SJSA1 (cell line): ENCODE results near the gene SELENOP. TPM values are rescaled to one million over a fixed set of nuclear protein-coding genes. Genes with fewer than 3 reads are reported as not detected.

Experiments used
- DNase-seq, 2 experiments: peaks; one replicate each; pipeline ENCODE4 v3.0.0-alpha.2; 2015 to 2020; ENCODE audit warnings: low spot score in 2 of 2, low read depth in 1 of 2
- H3K27ac ChIP-seq: fragments of 250-450 bp; sonication (Bioruptor Pico); 2 replicates; pipeline ENCODE4 v1.5.1; 2020; ENCODE audit warnings: mild to moderate bottlenecking, moderate library complexity
- H3K27me3 ChIP-seq: fragments of 250-450 bp; sonication (Bioruptor Pico); replicated peaks from 2 replicates; pipeline ENCODE4 v1.5.1; 2020; ENCODE audit warnings: mild to moderate bottlenecking, moderate library complexity
- H3K36me3 ChIP-seq: fragments of 250-450 bp; sonication (Bioruptor Pico); 2 replicates; pipeline ENCODE4 v1.5.1; 2020; ENCODE audit warnings: mild to moderate bottlenecking
- H3K4me1 ChIP-seq: fragments of 250-450 bp; sonication (Bioruptor Pico); replicated peaks from 2 replicates; pipeline ENCODE4 v1.6.1; 2021; ENCODE audit warnings: mild to moderate bottlenecking
- H3K4me3 ChIP-seq: fragments of 250-450 bp; sonication (Bioruptor Pico); 2 replicates; pipeline ENCODE4 v1.5.1; 2020; ENCODE audit warnings: mild to moderate bottlenecking
- H3K9me3 ChIP-seq: fragments of 250-450 bp; sonication (Bioruptor Pico); replicated peaks from 2 replicates; pipeline ENCODE4 v1.5.1; 2020; ENCODE audit warnings: mild to moderate bottlenecking
- total RNA-seq: library from RNA; depleted of rRNA; stranded (reverse); fragments of >200 nt; shearing (Covaris generic); gene quantifications from 2 replicates; pipeline ENCODE4 v1.2.3, GENCODE V29; 2014; rRNA removed

The SELENOP gene
- total RNA-seq, 1 experiment from 2014 or later: 0.76 TPM

DNA sequence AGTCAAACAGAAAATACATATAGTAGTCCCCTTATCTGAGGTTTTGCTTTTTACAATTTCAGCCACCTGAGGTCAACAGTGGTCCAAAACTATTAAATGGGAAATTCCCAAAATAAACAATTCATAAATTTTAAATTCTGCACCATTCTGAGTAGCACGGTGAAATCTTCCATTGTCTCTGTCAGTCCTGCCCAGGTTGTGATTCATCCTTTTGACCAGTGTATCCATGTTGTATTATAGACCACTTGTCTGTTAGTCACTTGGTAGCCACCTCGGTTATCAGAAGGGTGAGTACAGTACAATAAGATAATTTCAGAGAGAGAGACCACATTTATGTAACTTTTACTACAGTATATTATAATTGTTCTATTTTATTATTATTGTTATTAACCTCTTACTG, 52.2 kb downstream of the SELENOP start:
- Histone ChIP-seq H3K4me1 (no peaks in the 10 kb centered on the region), H3K27ac (no peak overlapping the region; the same call in 1 of the 2 replicates), H3K27me3 (no peaks in the 10 kb centered on the region), H3K9me3 (no peaks in the 10 kb centered on the region), H3K36me3 (no peaks in the 10 kb centered on the region), H3K4me3 (no peak overlapping the region)
- no peak for DNase-seq

DNA sequence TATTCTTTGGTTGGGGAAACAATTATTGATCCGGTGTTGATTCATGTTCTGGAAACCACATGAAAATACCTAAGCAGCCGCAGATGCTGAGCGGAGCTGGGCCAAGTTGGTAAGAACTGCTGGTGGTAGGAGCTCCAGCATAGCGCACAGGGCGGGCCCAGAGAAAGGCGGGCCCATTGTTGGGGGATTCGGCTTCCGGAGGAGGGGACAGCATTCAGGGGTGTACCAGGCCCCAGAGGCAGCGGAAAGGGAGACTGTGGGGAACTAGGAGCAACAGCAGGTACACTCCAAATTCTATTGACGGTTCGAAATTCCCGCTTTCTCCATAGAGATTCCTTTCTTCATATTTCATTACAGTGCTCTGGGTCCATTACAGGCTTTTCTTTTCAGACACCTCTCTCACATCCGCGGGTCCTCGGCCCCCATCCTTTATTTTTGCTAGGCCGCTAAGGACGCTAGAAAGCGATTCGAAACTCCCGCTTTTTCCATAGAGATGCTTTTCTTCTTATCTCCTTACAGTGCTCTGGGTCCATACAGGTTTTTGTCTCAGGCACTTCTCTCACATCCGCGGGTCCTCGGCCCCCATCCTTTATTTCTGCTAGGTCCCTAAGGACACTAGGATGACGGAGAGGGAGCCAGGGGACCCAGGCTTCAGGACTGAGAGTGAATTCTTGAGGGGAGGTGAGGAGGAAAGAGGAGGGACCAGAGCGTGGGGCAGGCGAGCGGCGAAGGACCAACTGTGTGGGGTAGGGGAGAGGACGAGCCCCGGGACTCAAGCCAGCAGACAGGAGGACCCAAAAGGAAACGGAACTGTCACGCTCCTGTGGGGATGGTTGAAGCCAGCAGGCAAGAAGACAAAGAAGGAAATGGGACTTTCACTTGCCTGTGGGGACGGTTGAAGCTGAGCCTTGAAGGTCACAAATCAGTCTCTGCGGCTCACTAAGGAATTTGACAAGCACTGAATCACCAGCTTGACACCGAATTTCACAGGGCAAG, 54.8 kb downstream of the SELENOP start, which contains the start of gene CCDC152:
CCDC152 (plus strand) TSS at position 213 of the 996 bp plus-strand sequence. CDS start 2,304 bp downstream, outside the sequence.
- no peak within 1 kb of the TSS for H3K27ac ChIP-seq

DNA sequence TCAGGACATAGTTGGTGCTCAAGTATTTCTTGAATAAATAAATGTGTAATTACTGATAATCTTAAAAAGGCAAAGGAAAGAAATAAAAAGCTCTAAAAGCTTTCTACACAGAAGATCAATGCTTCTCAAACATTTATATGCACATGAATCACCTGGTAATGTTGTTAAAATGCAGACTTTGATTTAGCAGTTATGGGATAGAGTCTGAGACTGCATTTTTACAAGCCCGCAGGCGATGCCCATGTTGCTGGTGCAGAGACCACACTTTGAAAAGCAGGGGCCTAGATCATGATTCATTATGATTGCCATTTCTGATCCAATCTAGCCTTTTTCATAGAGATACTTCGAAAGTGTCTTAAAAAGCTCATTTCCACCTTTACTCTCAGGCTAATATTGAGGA, 58.6 kb downstream of the SELENOP start:
- Histone ChIP-seq H3K36me3 (no peaks in the 10 kb centered on the region), H3K27ac (no peak overlapping the region)
- no peak for DNase-seq

More for the DNA sequence above, 54.8 kb downstream of the SELENOP start, which contains the start of gene CCDC152:
- H3K36me3 ChIP-seq: no peaks in the 10 kb centered on the region
- no peaks in the 10 kb centered on the region for H3K27me3 ChIP-seq
- H3K4me1 ChIP-seq: no peaks in the 10 kb centered on the region
- H3K9me3 ChIP-seq: no peaks in the 10 kb centered on the region
- no peak within 1 kb of the TSS for H3K4me3 ChIP-seq
- no peak for DNase-seq

DNA sequence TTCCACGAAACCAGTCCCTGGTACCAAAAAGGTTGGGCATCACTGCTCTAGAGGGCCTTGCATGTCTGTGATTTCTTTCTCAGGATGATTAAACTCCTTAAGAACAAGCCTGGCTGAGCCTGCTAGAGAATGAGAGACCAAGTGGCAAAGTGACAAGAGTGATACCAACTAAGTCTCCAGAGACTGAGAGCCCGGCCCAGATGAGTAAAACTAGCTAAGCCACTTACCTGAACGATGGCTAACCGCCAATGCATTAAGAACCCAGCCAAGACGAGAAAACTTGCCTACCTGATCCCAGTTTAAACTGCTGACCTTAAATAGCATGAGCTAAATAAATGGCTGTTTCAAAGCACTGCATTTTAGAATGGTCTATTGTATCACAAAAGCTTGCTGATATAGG, 60.6 kb downstream of the SELENOP start:
- Histone ChIP-seq H3K4me3 (no peak overlapping the region), H3K4me1 (no peaks in the 10 kb centered on the region), H3K9me3 (no peaks in the 10 kb centered on the region), H3K36me3 (no peaks in the 10 kb centered on the region), H3K27me3 (no peaks in the 10 kb centered on the region), H3K27ac (no peak overlapping the region)
- DNase-seq: no peak

More for the DNA sequence above, 58.6 kb downstream of the SELENOP start:
- no peaks in the 10 kb centered on the region for H3K4me1 ChIP-seq
- H3K4me3 ChIP-seq: no peak overlapping the region
- H3K9me3 ChIP-seq: no peaks in the 10 kb centered on the region
- no peaks in the 10 kb centered on the region for H3K27me3 ChIP-seq

DNA sequence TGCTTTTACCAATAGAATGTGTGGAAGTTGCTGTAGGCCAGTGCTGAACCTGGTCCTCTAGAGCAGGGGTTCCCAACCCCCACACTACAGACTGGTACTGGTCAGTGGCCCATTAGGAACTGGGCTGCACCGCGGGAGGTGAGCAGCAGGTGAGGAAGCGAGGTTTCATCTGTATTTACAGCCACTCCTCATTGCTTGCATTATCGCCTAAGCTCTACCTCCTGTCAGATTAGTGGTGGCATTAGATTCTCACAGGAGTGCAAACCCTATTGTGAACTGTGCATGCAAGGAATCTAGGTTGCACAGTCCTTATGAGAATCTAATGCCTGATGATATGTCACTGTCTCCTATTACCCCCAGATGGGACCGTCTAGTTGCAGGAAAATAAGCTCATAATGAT, 61.2 kb downstream of the SELENOP start:
- Histone ChIP-seq H3K4me1 (no peaks in the 10 kb centered on the region), H3K9me3 (no peaks in the 10 kb centered on the region), H3K27me3 (no peaks in the 10 kb centered on the region), H3K36me3 (no peaks in the 10 kb centered on the region), H3K27ac (no peak overlapping the region), H3K4me3 (no peak overlapping the region)
- DNase-seq: no peak

Other genes with a start within 250 kb of the SELENOP start
- not detected in 2 replicates for gene CCDC152, start 55.1 kb downstream of the SELENOP start, total RNA-seq
- gene ANXA2R, start 228.4 kb upstream of the SELENOP start, total RNA-seq: 1.4 and 2.5 TPM in 2 replicates